Left cardiac atrium (tissue), 4 donors: Measurements from ENCODE around the gene SH2D4B. TPM values are rescaled to one million over a fixed set of nuclear protein-coding genes. Genes with fewer than 3 reads are reported as not detected.
A peak's percentile ranks its signal among the peaks of the same experiment; 100 is the strongest.

Experiments
- ATAC-seq, 2 donors: fragments of 200-7000 bp; cut with Tn5 transposase; one replicate each; pipeline ENCODE4 v1.9.1; 2020; ENCODE audit warnings: mild to moderate bottlenecking in 2 of 2, moderate library complexity in 2 of 2
- DNase-seq: peaks from one replicate; pipeline ENCODE4 v3.0.0-alpha.2; 2020
- intact Hi-C, 2 donors: fragments of 100-400 bp; cut with DNase I; formaldehyde crosslinking; loops; one replicate each; pipeline versions ENCODE4 v1.14.1 to v1.15.1; 2022 to 2023
- total RNA-seq, 2 donors: library from RNA; stranded (reverse); fragmentation: NEBNext Ultra II Directional; extraction: Animal tissue kit (Norgen Biotek cat#: 25700); gene quantifications; one replicate each; pipeline ENCODE4 v1.2.1, GENCODE V29; 2021
- donor health status: DM: no; HTN: yes; CAD: no.
- donor health status: DM: no; HTN: yes; CAD: no; lungs with severe emphysema.
- donor health status: DM: yes; HTN: yes; CAD: no.
- donor health status: Dilated cardiomyopathy.

Gene SH2D4B
- total RNA-seq, 2 donors from 2014 or later, result 0.05 TPM; not detected in 1

DNA sequence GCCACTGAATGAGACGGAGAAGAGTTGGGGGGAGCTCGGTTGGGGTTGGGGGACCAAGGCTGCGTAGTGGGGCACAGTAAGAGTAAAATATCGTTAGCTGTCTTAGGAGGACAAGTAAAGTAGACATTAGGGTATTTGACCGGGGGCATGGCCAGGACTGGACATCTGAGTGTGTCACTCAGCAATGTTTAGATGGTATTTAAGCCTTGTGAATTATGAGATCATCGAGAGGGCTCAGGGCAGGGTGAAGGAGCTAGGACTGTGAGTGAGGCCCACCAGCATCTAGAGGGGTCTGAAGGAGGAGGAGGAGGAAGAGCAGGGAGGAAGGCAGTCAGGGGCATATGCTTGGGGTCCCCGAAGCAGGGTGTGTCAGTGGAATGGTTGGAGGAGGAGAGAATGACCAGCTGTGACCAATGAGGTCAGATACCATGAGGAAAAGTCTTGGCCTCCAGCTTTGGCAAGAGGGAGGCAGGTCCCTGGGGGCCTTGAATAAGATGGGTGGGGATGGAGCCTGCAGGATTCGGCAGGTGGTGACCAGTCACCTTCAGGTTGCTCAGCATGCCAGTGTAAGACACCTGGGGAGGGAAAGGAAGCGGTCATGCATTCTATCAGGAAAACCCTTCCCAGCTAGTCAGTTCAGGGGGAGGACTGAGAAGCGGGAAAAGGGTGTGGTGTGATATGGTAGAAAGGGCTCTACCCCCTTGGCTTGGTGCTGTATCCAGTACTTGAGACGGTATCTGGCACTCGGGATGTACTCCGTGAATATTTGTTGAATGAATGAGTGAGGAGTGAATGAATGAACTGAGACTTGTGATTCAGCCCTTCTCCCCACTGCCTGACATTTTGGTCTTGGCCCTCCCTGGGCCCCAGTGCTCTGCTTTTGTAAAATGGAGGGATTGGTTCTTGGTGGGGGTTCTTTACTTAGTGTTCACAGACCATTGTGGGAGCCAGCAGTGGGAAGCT lies 34.8 kb upstream of the SH2D4B start:
- DNase-seq (no peak), ATAC-seq (no peak)
- intact Hi-C loops, result loop anchor here in 1 of 2 donors (5.0 to 10.0 kb wide), 2 partner anchors 56 to 118 kb away; no protein-coding TSS in a partner anchor

DNA sequence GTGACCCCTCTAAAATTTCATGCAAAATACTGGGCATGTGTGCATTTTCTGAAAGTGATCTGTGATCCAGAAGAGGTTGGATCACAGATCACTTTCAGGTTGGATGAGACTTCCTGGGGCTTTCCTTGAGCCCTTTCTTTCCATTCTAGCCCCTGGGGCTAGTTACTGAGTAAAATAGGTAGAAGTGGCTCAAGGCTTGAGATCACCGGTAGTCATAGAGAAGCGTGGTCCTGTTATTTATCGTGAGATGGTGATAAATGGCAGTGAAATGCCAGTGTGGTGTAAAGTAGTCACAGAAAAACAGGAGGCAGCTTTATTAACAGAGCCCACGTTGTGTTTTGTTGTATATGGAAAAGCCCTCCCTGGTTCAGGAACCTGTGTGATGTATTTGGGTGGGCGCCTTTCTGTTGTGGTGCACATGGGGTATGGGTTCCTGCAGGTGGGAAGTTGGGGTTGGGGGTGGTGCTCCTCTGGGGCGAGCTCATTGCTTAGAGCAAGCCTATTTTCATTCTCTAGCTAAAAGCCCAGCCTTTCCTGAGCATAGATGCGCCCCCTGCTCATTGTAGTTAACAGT lies 34.0 kb upstream of the SH2D4B start:
- DNase-seq, result no peak
- ATAC-seq, result no peak
- intact Hi-C loops, result loop anchor here (2.0 to 10.0 kb wide), 3 partner anchors 56 to 119 kb away; no protein-coding TSS in a partner anchor

DNA sequence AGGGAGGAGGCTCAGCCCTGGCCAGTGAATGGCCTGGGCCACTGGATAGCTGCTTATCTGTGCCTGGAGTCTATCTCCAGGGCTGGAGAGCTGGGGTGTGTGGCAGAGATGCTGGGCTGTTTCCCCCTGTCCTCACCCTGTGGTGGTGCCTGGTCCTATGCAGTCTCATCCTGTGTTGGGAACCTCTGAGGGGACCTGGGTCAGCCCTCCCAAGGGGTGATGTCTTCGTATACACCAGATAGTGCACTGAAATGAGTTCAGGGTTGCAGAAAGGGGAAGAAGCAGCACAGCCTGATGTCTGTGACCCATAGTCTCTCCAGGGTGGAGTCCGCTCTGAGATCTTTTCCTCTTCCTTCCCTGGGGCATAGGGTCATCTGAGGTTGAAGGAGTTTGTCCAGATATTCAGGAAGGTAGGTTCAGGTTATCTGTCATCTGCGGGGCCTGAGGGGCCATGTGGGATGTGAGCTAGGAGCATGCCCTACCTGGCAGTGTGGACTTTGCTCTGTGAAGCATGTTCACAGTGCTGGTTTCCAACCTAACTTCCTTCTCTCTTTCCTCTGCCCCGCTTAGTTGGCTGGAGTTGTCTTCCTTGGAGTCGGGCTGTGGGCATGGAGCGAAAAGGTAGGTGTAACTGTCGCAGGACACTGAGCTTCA lies 33.4 kb upstream of the SH2D4B start:
- intact Hi-C loops, result loop anchor here (2.0 to 10.0 kb wide), 3 partner anchors 57 to 119 kb away; no protein-coding TSS in a partner anchor
- peak in 1 of 2 donors; percentile 24 for ATAC-seq
- DNase-seq, result no peak

DNA sequence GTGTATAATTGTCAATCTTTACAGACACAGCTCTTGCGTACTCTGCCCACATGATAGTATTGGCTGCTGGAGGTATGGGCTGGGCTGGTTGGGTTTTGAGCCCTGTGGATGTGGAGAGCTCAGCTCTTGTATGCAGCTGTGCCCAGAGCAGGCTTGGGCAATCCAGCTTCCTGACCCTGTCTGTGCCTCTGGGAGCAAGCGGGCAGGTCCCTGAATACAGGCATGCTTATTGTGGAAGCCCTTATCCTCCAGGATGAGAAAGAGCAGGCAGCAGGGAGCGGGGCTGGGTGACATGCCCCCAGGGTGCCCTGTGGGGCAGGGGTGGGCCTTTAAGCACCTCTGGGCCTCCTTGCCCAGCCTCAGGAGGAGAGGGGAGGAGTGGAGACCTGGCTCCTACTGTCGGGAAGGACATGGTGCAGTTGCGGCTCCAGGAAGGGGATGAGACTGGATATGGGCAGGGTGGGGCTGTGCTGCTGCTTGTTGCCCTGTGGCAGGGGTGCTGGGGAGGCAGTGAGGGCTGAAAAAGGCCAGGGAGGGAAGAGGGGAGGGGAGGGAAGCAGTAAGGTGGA lies 32.7 kb upstream of the SH2D4B start:
- intact Hi-C loops, result loop anchor here (2.0 to 10.0 kb wide), 4 partner anchors 58 to 120 kb away; no protein-coding TSS in a partner anchor
- ATAC-seq (peak in 1 of 2 donors; percentile 3), DNase-seq (no peak)

DNA sequence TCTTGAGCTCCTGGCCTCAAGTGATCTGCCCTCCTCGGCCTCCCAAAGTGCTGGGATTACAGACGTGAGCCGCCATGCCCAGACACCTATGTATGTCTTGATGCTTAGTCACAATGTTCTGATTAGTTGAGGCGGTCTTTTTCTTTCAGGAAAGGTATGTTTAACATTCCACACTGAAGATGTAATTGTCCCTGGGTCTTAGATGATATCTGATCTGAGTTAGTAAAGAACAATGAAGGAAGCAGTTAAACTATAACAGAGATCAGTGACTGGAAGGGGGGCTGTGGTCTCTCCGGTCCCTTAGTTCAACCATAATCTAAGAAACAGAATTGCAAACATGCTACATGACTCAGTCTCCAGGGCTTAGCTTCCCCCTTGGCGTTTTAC lies 31.5 kb upstream of the SH2D4B start:
- intact Hi-C loops, result loop anchor here (5.0 to 10.0 kb wide), 2 partner anchors 119 to 121 kb away; no protein-coding TSS in a partner anchor
- no peak for ATAC-seq
- DNase-seq, result no peak

DNA sequence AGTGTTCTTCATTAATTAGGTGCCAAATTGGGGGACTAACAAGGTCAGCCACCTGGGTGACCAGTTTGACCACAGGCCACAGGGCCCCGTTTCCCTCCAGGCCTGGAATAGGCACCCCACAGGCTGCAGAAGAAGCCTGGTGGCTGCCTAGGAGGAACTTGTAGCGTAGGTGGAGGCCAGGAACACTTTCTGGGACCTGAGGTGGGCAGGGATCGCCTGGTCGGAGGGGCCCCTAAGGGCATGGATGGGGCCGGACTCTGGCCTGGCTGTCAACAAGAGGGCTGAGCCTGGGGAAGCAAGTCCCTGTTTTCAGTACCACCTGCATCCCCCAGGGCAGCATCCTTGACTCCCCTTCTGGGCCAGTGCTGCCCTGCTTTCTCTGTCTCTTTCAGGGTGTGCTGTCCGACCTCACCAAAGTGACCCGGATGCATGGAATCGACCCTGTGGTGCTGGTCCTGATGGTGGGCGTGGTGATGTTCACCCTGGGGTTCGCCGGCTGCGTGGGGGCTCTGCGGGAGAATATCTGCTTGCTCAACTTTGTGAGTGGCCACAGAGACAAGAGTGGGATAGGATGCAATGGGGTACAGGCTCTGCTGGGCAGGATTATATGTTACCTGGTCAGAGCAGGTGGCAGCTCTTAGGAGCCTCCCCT lies 30.7 kb upstream of the SH2D4B start:
- ATAC-seq, result no peak
- intact Hi-C loops, result loop anchor here (5.0 to 10.0 kb wide), 2 partner anchors 120 to 122 kb away; no protein-coding TSS in a partner anchor
- no peak for DNase-seq

DNA sequence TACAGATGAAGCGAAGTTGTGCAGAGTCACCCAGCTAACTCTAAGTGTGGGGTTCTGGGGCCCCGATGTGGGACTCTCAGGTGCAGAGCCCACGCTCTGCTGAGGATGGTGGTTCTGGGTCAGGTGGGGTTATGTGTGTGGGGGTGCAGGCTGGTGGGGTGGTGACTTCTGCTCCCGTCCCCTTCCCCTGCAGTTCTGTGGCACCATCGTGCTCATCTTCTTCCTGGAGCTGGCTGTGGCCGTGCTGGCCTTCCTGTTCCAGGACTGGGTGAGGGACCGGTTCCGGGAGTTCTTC lies 28.6 kb upstream of the SH2D4B start:
- intact Hi-C loops, result loop anchor here (5.0 to 10.0 kb wide), 2 partner anchors 122 to 124 kb away; no protein-coding TSS in a partner anchor
- no peak for DNase-seq
- ATAC-seq, result no peak

DNA sequence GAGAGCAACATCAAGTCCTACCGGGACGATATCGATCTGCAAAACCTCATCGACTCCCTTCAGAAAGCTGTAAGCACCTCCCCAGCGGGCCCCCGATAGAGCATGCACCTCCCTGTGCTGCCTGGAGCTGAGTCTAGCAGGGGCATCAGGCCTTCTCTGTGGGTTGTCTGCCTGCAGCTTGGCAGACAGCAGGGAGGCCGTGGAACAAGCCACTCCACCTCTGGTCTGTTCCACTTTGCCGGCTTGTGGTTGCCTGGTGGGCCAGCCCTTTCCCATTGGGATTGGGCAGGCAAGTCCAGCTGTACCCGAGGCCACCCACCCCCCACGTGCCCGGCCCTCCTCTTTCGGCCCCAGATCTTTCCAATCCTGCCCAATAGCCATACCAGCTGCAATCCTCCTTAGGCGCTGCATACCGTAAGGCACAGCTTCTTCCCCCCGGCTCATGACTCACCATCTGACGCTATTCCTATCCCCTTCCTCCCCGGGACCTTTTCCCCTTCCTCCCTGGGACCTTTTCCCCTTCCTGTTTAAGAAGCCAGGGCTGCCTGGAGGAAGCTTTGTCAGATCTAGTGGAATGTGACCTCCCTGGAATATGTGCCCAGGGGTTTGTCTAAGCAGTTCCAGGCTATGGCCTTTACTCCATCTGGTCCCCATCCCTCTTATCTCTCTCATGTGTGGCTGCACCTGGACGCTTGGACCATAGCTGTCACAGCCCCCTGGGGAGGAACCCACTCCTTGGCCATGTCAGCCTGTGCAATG lies 28.1 kb upstream of the SH2D4B start:
- DNase-seq (peak; percentile 75), ATAC-seq (peak; percentile 51 to 68)
- intact Hi-C loops, result loop anchor here (5.0 to 10.0 kb wide), 2 partner anchors 122 to 125 kb away; no protein-coding TSS in a partner anchor

DNA sequence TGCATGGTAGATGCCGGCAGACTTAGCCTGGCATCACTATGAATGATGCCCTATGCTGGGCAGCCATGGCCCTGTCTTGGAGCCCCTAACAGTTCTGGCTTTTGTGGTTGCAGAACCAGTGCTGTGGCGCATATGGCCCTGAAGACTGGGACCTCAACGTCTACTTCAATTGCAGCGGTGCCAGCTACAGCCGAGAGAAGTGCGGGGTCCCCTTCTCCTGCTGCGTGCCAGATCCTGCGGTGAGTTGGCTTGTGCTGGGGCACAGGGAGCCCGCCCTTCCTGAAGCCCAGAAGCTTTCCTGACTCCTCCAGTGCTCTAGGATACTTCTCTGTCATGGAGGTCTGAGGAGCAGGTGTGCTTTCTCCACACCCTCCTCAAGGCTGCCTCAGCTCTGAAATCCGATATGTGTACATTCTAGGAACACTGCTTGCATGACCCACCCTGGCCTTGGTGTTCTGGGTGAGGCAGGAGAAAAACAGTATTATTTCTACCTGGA lies 25.6 kb upstream of the SH2D4B start:
- DNase-seq, result no peak
- intact Hi-C loops, result no loop called here
- ATAC-seq, result no peak

DNA sequence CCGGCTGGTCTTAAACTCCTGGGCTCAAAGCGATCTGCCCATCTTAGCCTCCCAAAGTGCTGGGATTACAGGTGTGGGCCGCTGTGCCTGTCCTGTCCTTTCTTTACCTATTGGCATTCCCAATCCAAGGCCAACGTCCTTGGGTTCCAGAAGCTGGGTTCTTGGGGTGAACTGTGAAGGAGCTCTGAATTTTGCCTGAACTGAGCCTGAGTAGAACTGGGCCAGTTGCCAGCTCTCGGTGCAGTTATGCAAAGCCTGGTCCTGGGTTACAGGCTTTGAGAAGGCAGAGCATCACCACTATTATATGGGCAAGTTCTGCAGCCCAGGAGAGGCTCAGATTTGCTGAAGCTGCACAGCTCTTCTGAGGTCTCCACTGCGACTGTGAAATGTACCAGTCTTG lies 24.6 kb upstream of the SH2D4B start:
- no peak for ATAC-seq

DNA sequence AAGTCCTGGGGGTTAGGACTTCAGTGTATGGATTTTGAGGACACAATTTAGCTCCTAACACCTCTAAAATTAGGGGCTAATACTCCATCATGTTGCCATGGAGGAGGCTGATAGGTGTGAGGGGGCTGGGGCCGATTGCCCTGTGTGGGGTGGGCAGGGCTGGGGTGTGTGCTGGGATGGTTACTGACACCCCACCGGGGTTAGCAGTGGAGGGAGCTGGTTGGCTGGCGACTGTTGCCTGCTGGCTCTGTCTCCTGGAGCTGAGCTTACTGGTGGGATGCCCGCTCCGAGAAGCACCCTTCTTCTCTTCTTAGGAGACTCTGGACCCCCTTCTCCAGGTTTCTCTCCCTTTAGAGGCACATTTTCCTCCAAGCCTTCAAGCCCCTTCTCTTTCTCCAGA lies 22.2 kb upstream of the SH2D4B start:
- ATAC-seq (no peak), DNase-seq (no peak)
- intact Hi-C loops, result no loop called here

More for the DNA sequence above, 24.6 kb upstream of the SH2D4B start:
- intact Hi-C loops, result no loop called here
- DNase-seq, result no peak

DNA sequence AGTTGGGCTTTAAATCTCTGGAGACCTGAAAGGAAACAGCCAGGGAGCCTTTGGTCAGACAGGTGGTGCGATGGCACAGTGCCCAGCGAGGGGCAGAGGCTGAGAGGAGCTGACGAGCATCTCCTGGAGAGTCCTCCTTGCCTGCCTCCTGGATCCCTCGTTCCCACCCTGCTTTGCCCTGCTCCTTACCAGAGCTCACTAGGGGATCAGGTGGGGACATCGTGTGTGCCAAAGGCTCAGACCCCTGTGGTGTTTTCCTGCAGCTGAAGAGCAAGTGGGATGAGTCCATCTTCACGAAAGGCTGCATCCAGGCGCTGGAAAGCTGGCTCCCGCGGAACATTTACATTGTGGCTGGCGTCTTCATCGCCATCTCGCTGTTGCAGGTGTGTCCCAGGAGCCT lies 21.8 kb upstream of the SH2D4B start:
- ATAC-seq (no peak), DNase-seq (no peak)
- intact Hi-C loops, result no loop called here

DNA sequence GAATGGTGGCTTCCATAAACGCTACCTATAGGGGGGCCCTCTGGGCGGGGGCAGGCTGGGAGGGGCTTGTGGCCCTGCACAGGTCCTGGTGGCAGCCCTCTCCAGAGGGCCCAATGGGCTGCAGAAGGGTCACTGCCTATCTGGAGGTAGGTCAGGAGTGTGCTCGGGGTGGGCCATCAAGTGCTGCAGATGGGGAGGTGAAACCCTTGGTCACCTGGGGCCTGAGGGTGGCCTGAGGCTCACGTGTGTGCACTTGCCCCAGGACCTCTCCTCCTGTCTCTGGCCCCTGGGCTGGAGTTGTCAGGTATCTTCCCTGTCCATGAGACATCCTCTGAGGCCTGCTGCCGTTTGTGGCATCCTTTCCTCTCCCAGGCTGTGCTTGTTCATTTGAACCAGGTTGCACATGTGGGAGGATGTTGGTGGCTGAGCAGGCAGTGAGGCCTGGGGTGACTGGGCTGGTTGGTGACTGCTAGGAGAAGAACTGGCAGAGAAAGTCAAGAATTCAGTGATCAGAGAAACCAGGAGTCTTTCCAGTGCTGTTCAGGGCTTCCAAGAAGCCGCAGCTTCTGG lies 21.1 kb upstream of the SH2D4B start:
- ATAC-seq (no peak), DNase-seq (no peak)
- intact Hi-C loops, result no loop called here

DNA sequence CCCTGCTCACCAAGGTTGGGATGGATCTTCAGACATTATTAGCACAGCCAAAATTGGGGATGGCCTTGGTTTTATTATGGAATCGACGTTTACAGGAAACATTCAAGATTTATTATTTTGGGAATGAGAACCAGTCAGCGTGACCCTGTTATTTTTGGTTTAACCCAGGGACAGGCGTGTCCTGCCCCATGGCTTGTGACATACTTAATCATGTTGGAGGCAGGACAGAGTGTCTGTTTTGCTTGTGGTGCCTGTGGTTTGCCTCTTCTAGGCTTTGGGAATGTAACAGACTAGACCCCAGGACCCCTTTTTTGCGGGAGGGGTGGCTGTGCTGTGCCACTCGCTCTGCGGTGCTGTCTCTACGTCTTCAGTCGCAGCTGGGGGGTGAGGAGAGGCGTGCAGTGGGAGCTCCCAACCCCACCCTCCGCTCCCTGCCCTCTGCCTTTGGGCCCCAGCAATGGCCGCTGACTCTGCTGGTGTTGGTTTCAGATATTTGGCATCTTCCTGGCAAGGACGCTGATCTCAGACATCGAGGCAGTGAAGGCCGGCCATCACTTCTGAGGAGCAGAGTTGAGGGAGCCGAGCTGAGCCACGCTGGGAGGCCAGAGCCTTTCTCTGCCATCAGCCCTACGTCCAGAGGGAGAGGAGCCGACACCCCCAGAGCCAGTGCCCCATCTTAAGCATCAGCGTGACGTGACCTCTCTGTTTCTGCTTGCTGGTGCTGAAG lies 20.1 kb upstream of the SH2D4B start:
- DNase-seq, result no peak
- intact Hi-C loops, result no loop called here
- no peak for ATAC-seq

DNA sequence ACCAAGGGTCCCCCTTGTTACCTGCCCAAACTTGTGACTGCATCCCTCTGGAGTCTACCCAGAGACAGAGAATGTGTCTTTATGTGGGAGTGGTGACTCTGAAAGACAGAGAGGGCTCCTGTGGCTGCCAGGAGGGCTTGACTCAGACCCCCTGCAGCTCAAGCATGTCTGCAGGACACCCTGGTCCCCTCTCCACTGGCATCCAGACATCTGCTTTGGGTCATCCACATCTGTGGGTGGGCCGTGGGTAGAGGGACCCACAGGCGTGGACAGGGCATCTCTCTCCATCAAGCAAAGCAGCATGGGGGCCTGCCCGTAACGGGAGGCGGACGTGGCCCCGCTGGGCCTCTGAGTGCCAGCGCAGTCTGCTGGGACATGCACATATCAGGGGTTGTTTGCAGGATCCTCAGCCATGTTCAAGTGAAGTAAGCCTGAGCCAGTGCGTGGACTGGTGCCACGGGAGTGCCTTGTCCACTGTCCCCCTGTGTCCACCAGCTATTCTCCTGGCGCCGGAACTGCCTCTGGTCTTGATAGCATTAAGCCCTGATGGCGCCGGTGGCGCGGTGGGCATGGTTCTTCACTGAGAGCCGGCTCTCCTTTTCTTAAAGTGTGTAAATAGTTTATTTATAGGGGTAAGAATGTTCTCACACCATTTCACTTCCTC lies 19.4 kb upstream of the SH2D4B start:
- ATAC-seq (no peak), DNase-seq (no peak)
- intact Hi-C loops, result no loop called here

DNA sequence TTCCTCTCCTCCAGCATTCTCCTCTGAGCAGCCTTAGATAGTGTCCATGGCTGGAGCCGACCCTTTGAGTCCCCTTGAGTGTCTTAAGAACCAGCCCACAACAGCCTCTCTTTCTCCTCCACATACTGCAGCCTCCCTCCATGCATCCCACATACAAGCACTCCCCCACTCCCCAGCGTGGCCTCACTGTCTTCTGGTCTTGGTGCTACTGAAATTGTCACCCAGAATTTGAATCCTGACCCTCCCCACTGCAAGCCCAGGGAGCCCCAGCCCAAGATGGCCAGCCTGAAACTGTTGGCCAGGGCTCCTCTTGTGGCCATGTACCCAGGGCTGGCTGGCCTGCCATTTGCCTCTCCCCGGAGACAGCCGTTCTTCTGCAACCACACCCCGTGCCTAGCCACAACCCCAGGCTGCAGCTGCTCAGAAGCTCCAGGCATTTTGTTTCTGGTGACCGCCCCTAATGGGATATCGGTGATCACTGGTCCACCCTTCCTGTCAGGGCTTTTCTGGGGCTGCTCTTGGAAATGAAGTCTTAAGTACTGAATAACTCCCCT lies 18.8 kb upstream of the SH2D4B start:
- DNase-seq (peak; percentile 50), ATAC-seq (peak; percentile 43 to 44)
- intact Hi-C loops, result no loop called here
